Measurements from ENCODE around the gene FBLN1.

DNA sequence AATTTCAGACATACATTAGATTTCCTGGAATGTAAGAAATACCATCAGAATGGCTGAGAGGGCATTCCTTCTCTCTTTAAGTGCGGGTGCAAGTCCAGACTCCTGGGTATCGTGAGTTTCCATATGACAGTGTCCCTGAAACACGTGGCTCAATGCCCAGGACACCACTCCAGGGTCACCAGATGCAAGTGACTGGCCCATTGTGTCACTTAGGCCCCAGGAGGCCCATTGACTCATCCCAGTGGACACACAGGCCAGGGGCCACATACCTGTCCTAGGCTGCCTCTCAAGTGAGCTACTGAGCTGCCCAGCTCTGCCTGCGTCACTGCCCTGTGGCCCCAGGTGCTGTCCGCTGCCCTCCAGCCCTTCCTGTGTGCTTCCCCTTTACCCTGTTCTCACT, 18.5 kb downstream of the FBLN1 start:
- TF ChIP-seq BCL11A (IDR thresholded peaks at IDR 0.05; ENCODE audit: low read depth in 2 of 2, low read length in 2 of 2): no peak
- TF ChIP-seq, protein P1, sequence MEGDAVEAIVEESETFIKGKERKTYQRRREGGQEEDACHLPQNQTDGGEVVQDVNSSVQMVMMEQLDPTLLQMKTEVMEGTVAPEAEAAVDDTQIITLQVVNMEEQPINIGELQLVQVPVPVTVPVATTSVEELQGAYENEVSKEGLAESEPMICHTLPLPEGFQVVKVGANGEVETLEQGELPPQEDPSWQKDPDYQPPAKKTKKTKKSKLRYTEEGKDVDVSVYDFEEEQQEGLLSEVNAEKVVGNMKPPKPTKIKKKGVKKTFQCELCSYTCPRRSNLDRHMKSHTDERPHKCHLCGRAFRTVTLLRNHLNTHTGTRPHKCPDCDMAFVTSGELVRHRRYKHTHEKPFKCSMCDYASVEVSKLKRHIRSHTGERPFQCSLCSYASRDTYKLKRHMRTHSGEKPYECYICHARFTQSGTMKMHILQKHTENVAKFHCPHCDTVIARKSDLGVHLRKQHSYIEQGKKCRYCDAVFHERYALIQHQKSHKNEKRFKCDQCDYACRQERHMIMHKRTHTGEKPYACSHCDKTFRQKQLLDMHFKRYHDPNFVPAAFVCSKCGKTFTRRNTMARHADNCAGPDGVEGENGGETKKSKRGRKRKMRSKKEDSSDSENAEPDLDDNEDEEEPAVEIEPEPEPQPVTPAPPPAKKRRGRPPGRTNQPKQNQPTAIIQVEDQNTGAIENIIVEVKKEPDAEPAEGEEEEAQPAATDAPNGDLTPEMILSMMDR (IDR thresholded peaks at IDR 0.05; ENCODE audit: control extremely low read depth in 1 of 3, insufficient read depth in 1 of 3, low read depth in 1 of 3, low read length in 3 of 3): no peak
- no peak for TF ChIP-seq CEBPB (IDR thresholded peaks at IDR 0.05; ENCODE audit: low read depth, low read length)
- TF ChIP-seq MAFK (IDR thresholded peaks at IDR 0.05; ENCODE audit: low read depth, low read length): no peak
- TF ChIP-seq TAF7 (optimal IDR thresholded peaks at IDR 0.05; ENCODE audit: borderline replicate concordance, low read depth, low read length): no peak
- no peak for TF ChIP-seq TBP (IDR thresholded peaks at IDR 0.05; ENCODE audit: low read depth, low read length)
- no peak for TF ChIP-seq TAF1 (IDR thresholded peaks at IDR 0.05; ENCODE audit: low read depth, low read length)

Measured in H1 (cell line).